Activated effector memory CD4-positive, alpha-beta T cell treated with Interleukin-2 at 50 U/mL for 16 hours (primary cell): ENCODE measurements around the gene TSPAN15.

Experiments used
- DNase-seq: peaks from one replicate; pipeline ENCODE4 v3.0.0-alpha.2; 2020

Gene TSPAN15

DNA sequence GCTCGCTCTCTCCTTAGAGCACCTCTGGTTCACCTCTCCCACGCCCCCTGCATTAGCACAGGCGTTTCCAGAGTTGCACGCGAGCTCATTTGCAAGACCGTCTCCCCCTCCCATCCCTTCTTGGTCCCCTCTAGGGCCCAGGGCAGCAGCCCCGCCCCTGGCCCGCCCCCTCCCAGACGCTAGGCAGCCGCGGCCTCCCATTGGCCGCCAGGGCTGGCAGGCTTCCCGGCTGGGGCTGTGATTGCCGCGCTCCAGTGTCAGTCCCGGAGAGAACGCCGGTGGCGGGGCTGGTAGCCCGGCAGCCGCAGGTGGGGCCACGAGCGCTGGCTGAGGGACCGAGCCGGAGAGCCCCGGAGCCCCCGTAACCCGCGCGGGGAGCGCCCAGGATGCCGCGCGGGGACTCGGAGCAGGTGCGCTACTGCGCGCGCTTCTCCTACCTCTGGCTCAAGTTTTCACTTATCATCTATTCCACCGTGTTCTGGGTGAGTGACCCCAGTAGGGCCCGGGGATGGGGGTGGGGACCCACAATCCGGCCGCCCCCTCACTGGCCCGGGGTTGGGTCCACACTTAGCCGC lies at the start of gene TSPAN15:
Gene TSPAN15 (plus strand): TSS at position 257 of the 575 bp plus-strand sequence. CDS start 130 bp downstream, at position 387.
- peak; percentile 79 for DNase-seq

DNA sequence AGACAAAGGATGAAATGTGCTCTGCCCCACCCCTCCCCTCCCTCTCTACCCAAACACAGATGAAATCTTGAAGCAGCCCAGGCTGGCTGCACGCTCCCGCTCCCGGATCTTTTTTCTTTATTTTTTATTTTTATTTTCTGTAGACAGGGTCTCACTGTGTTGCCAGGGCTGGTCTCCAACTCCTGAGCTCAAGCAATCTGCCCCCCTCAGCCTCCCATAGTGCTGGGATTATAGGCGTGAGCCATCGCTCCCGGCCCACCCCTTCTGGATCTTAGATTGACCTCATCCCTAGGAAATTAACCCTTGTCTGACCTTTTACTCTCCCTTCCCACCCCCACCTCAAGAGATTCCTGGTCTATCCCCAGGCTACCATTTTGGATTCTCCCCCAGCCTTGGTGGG lies 48.9 kb upstream of the TSPAN15 start:
- no peak for DNase-seq

DNA sequence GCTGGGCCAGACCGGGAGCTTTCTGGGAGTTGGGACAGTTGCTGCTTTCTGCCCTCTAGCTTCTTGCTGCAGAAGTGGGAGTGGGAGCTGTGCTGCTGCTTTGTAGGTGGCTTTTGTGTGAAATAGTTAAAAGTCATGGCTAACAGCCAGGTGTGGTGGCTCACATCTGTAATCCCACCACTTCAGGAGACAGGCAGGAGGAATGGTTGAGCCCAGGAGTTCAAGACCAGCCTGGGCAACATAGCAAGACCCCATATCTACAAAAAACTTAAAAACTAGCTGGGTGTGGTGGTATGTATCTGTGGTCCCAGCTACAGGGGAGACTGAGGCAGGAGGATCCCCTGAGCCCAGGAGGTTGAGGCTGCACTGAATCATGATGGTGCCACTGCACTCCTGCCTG lies 48.2 kb upstream of the TSPAN15 start:
- no peak for DNase-seq

DNA sequence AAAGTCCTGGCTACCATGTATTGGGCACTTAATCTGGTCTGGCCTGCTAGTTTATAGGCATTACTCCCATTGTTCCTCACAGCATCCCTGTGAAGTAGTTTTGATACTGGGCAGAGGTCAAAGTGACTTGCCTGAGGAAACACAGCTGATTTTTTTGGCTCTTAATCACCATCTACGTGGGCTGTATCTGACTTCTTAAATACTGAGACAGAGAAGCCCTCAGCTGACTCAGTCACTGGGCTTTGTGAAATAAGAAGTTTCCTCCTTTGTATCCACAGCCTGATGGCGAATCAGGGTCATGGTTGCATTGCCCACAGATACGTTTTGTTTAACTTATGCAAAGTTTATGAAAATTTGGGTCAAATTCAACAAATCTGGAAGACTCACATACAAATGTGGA lies 47.7 kb upstream of the TSPAN15 start:
- DNase-seq = no peak

DNA sequence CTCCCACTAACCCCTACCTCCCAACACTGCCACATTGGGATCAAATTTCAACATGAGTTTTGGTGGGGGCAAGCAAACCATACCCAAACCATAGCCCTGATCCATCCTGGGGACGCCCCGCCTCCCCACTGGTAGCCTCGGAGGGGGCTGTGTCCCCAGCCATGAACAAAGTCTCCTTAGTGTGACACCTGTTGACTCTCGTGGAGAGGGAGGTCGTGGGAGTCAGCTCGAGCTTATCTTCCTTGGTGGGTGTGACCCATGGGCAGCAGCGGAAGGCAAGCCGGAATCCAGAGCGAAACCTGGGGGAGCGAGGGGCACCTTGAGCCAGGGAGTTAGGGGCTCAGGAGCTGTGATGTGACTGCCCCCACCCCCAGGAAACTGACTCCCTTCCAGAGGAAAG lies 46.5 kb upstream of the TSPAN15 start:
- DNase-seq = no peak

DNA sequence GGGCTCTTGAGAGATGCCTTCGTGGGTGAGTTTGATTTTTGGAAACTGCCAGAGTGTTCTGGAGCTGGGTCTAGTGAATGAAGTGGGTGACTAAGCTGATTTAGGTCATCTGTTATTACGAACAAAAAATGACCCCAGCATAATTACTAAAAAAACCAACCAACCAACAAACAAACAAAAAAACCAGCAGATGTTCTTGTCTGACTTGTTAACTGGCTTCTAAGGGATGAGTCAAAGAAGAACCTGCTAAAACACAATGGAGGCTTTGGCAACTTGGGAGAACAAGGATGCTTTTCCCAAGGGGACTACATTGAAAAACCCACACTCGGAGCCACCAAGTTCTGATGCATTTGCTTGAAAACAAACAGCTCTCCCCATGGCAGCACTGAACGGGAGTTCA lies 46.0 kb upstream of the TSPAN15 start:
- DNase-seq = no peak

DNA sequence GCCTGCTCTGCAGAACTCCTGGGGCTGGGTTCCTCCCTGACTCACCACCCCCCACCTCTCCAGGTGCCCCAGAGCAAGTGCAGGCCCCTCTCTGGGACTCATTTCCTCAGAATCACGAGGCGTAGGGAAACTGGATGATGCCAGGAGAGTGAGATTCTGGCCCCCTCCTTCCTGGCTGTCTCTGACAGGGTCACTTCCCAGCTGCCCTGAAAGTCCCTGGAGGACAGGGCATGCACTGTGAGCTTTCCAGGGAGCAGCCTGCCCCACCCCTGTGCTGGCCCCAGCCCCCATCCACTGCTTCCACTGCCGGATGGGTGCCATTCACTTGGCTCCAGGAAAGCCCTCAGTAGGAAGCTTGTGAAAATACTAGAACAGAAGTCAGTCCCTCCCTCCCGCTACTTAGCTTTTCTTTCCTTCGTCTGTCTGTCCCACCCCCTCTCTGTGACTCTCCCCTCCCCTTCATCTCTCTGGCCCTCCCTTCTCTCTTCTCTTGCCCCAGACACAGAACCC lies 44.9 kb upstream of the TSPAN15 start:
- DNase-seq = no peak

DNA sequence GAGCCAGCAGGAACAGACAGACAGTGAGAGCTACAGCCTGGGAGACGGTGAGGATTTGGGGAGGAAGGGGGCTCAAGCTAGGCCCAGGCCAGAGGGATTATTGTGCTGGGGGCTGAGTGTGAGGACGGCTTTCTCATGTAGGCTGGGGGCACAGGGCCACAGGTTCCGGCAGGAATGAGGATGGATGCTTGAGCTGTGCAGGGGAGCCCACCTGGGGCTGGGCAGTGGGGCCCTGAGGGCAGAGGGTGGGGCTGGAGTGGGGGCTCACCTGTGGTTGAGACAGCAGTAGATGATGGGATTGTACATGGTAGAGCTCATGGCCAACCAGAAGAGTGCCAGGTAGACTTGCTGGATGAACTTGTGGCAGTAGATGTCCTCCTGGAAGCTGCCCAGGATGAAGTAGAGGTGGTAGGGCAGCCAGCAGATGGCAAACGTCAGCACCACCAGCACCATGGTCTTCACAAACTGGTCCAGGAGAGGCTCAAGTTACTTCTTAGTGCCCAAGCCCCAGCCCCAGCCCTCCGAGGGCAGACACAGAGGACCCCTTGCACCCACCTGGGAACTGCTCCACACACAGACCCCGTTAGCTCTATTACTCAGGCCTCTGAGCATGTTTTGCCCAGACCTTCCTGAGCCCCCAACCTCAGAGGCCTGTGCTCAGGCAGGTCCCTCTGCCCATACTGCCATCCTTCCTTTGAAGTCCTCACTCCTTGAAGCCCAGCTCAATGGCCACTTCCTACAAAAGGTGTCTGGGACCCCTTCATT lies 44.3 kb upstream of the TSPAN15 start:
- DNase-seq = no peak

DNA sequence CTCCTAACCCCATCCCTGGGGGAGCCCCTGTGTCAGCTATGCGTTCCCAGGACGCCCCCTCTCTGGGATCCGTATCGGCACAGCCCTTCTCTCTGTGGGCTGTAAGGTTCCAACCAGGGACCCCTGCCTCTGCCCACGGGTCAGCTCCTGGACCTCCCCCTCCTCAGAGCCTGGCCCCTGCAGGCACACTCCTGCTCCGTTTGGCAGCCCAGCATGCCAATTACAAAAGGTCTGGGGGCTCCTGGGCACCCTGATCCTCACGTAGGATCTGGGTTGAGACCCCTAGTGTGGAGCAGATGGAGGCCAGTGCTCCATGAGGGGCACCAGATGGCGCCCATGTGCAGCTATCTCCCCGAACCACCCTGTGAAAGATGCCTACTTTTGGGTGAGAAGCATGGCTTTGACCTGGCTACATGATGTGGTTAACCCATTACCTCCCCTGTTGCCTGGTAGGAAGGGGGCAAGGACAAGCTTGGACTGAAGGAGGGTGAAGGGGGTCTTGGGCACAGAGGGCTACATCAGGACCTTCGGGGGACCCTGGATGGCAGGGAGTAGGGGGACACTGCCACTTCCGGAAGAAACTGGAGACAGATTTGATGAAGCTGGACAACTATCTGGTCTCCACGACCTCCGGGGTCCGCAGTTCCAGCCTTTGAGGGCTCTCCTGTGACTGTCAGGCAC lies 43.5 kb upstream of the TSPAN15 start:
- DNase-seq = no peak

DNA sequence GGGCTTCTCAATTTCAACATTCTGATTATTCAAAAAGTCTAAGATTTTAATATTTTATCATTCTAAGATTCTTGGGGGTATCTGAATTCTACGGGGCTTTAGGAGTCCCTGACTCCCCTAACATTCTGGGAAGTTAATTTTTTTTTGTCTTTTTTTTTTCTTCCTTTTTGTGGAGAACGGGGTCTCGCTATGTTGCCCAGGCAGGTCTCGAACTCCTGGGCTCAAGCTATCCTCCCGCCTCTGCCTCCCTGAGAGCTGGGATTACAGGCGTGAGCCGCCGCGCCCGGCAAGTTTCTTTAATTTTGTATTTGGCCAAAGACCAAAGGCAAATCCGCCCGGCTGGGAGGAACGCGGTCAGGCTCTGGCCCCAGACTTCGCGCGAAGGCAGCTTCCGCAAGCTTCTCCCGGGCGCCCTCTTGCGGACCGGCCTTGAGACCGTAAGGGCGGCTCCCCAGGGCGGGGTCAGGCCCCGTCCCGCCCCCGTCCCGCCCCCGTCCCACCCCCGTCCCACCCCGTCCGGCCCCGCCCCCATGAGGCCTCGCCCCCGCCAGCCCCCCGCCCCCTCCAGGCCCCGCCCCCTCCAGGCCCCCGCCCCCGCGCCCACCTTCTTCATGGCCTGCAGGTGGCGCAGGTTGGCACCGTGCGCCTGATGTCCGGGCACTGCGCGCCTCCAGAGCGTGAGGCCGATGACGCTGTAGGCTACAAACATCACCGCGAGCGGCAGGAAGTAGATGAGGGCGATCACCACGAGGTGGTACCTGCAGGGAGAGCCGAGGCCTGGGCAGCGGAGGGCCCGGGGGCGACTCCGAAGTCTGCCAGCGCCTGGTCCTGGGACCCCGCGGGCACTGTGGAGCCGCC lies 42.7 kb upstream of the TSPAN15 start:
- DNase-seq = peak; percentile 84

DNA sequence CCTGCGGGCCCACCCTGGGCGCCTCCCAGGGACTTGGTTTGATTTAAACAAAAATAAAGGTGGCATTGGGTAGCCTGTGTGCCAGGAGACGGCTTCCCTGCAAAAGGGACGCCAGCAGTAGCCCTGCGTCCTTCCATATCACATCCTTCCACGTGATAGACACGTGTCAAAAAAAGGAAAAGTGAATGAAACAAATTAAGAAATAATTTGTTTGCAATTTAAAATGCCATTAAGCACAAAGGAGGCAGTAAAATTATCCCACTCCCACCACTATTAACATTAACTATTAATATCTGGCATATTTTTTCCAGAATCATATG lies 42.1 kb upstream of the TSPAN15 start:
- DNase-seq = no peak

DNA sequence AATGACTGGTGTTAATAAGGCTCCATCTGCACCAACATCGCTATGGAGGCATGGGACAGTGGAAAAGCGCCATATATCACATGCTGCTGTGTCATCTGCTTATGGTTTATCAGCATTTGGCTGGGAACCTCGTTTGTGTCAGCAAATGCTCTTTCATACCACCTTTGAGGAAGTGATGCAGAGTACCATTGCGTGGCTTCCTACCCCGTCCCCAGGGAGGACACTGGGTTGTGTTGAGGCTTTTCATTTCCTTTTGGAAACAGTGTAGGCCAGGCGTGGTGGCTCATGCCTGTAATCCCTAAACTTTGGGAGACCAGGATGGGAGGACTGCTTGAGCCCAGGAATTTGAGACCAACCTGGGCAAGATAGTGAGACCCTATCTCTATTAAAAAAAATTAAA lies 41.3 kb upstream of the TSPAN15 start:
- no peak for DNase-seq

DNA sequence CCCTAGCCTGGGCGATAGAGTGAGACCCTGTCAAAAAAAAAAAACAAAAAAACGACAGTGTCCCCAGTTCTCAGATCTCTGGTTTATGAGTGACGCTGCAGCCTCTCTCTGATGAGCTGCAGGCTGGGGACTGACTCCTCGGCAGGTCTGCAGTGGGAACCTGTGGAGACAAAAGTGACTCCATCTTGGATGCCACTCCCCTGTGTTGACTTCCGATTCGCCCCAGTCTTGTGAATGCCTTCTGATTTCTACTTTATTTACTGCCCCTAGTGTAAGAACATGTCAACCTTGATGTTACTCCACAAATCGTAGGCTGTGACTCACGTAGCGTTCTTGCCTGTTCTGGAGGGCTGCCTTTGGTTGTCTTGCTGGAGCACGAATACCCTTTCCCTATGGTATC lies 40.8 kb upstream of the TSPAN15 start:
- no peak for DNase-seq

DNA sequence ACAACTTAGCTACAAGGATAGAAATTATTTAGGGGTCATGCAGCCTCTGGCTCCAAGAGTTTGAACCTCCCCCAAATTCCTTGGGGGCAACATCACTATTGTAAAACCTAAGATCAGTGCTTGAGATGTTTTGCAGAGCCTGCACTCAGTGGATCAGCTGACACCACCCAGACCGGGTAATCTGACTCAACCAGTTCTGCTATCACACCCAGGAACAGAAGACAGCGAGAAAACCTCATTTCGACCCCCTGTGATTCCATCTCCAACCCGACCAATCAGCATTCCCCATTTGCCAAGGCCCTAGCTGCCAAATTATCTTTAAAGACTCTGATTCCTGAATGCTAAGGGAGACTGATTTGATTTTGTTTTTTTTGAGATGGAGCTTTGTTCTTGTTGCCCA lies 39.8 kb upstream of the TSPAN15 start:
- no peak for DNase-seq

DNA sequence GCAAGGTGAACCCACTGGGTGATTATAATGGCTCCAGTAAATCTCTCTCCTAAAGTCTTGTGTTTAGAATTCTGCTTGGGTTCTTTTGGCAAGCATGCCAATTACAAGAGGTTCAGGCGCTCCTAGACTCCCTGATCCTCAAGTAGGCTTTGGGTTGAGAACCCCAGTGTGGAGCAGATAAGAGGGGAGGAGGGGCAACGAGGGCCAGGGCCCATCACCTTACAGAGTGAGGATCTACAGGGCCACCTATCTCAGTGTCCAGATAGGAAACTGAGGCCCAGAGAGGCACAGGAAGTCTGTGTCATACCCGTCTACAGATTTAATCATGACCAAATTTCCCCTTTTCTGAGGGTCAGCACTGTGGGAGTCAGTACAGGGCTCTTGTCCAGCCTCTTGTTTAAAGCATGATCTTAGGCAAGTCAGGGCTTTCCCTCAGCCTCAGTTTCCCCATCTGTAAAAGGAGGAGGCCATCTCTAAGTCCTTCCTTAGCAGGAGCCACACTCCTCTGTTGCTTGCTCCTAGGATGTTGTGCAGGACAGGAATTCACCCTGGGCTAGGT lies 39.0 kb upstream of the TSPAN15 start:
- DNase-seq = no peak

DNA sequence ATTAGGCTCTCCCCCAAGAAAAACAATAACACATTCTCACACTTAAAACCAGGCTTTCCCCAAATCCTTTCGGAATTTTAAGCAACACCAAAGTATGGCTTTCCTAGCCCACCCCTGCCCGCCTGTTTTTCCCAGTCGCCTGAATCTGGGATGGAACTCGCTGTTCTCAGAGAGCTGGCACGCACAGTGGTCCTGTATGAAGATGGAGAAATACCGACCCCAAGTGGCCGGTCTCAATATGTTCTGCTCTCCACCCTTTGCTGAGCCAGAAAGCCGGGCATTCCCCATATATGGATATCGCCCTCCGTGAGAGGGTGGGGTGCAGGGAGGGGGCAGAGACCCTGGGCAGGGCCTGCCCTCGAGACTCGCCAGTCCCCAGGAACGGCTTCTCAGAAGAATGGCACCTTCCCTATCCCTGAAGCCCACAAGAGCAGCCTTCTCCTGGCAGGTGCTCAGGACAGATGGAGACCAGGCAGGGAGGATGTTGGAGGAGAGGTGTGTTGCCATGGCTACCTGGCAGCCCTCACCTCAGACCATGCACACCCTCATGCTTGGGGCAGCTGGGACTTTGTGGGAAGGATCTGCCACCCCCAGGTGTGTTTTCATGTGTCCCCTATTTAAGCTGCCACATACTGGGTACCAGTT lies 37.9 kb upstream of the TSPAN15 start:
- DNase-seq = no peak

DNA sequence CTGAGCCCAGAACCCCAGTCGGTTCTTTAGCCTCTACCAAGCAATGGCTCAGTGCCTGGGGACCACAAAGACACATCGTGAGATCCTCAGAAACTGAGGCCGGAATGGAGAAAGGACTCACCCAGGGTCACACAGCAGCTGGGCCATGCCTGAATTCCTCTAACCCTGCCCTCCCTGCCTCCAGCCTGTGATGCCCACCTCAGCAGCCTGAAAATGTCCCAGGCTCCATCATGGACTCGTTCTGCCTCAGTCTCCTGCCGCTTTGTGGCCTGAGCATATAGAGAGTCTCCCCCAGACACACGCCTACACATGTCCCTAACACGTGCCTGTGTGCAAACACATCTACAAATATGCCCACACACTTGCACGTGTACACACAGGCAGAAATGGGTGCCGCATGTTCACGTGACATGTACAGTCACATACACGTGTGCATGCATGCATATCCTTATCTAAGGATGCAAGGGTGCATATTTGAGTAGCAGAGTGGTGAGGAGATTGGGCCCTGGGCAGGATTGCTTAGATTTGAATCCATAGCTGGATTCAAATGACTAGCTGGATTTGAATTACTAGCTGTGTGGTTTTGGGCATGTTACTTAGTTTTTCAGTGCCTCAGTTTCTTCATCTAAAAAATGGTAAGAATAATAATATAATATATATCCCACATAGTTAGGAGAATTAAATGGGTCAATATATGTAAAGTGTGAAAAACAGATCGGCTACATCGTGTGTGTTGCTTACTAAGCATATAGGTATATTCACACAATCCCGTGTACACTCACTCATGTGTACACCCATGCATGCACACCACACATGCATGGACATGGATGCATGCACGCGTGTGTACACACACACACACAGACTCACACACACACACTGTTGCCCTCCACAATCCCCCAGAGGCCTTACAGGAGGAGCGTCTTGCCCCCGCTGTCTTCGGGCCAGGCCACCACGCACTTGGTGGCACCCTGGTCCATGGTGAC lies 36.9 kb upstream of the TSPAN15 start:
- no peak for DNase-seq

DNA sequence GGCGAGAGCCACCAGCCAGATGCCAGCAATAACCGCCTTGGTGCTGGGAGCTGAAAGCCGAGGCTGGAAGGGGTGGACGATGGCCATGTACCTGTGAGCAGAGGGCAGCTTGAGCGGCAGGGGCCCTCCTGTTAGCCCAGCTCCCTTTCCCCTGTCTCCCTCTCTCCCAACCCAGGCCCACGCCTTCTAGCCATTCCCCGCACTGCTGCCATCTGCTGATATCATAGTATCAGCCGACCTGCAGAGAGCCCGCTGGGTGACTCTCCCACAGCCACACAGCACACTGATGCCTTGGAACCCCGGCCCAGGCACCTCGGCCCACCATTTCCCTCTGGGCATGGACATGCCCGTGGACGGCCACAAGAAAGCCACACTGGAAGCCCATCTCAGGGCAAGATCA lies 36.2 kb upstream of the TSPAN15 start:
- no peak for DNase-seq

DNA sequence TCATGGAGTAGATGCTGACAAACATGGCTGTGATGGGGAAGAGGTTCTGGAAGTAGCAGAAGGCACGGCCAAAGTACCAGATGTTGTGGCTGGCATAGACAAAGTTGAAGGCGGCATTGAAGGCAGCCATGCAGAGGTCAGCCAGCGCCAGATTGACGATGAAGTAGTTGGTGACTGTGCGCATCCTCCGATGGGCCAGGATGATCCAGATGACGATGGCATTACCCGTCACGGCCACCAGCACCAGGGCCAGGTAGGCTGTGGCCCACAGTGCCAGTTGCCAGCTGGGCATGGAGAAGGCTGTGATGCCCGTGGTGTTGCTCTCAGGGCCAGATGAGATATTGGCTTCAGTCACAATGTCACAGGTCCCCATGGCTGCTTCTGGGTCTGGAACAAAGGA lies 35.3 kb upstream of the TSPAN15 start:
- no peak for DNase-seq

DNA sequence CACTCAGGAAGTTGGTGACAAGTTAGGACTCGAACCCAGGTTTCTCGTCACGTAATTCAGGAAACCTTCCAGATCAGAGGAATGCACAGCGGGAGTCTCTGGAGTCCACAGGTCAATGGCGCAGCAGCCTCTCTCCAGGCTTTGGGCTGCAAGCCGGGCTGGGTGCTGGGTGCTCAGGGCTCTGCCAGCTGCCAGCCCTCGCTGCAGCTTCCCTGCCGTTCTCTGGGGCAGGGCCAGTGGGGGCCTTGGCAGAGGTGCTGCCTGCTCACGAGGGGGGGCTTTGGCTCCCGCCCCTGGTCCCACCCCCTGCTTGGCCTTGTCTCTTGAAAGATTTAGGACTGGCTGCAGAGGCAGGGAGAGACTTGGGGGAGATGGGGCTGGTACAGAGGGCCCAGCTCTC lies 34.6 kb upstream of the TSPAN15 start, which contains the start of gene TACR2:
Gene TACR2 (minus strand): TSS at position 224 of the 400 bp plus-strand sequence. CDS start 595 bp downstream, outside the sequence.
- no peak for DNase-seq

DNA sequence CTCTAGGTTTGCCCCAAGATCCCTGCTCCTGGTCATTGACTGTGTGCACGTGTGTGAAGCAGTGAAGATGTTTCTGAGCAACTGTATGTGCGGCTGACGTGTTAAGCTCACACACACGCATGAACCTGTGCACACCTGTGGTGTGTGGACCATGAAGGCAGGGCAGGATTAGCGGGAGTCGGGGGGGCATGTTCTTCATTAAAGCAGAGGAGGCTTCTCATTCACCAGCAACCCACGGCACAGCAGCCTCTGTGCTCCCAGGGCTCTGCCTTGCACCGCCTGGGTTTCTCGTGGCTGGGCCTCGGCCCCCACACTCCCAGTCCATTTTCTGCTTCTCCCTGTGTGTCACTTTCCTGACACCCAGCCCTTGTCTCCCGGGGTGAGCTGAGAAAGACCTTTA lies 33.7 kb upstream of the TSPAN15 start:
- DNase-seq = no peak
